ENCODE results near the gene PHF20.
A peak's percentile ranks its signal among the peaks of the same experiment; 100 is the strongest.
"Not testable (repeated sequence)": the region's sequence is repeated elsewhere in the genome, so short reads cannot be mapped to it uniquely, and the experiment has no call there.

The PHF20 gene

GRCh38 chr20:35739294-35740163 lies 32.3 kb upstream of the PHF20 start:
- DNase-seq (ENCODE audit: low spot score), result peak; percentile 35

- peak; percentile 95 for DNase-seq (ENCODE audit: low spot score)
Observed at GRCh38 chr20:35741892-35742740, 29.7 kb upstream of the PHF20 start, which contains the start of gene RBM39. Gene RBM39, minus strand, starts transcription at chr20:35742260. Its CDS starts 1,386 bp downstream, at chr20:35740874.

GRCh38 chr20:35742741-35743523 lies 28.9 kb upstream of the PHF20 start:
- no peak for DNase-seq (ENCODE audit: low spot score)

GRCh38 chr20:35743693-35744491 lies 27.9 kb upstream of the PHF20 start:
- DNase-seq (ENCODE audit: low spot score), result no peak

GRCh38 chr20:35744492-35744841 lies 27.3 kb upstream of the PHF20 start:
- not testable (repeated sequence) for DNase-seq (ENCODE audit: low spot score)

- no peak for DNase-seq (ENCODE audit: low spot score)
Observed at GRCh38 chr20:35750611-35751010, 21.2 kb upstream of the PHF20 start.

DNA sequence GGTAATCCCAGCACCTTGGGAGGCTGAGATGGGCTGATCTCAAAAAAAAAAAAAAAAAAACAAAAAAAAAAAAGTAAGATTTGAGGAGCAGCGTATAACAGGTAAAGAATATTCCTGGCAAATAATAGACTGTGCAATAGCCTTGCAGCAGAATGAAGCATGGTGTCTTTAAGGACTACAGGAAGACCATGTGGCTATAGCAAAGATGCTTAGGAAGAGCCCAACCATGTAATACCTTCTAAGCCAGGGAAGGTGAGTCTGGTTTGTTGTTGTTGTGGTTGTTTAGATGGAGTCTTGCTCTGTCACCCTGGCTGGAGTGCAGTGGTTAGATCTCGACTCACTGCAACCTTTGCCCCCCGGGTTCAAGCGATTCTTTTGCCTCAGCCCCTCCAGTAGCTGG lies 15.4 kb upstream of the PHF20 start:
- no peak for DNase-seq (ENCODE audit: low spot score)

- no peak for DNase-seq (ENCODE audit: low spot score)
Observed at GRCh38 chr20:35757098-35757705, 14.6 kb upstream of the PHF20 start.

- DNase-seq (ENCODE audit: low spot score), result not testable (repeated sequence)
Observed at GRCh38 chr20:35761548-35761947, 10.3 kb upstream of the PHF20 start.

GRCh38 chr20:35762461-35762860 lies 9.4 kb upstream of the PHF20 start:
- DNase-seq (ENCODE audit: low spot score), result no peak

- DNase-seq (ENCODE audit: low spot score), result not testable (repeated sequence)
Observed at GRCh38 chr20:35764936-35765335, 6.9 kb upstream of the PHF20 start.

GRCh38 chr20:35766843-35767242 lies 5.0 kb upstream of the PHF20 start:
- DNase-seq (ENCODE audit: low spot score), result no peak

GRCh38 chr20:35767683-35768481 lies 3.9 kb upstream of the PHF20 start:
- peak; percentile 25 for DNase-seq (ENCODE audit: low spot score)

DNA sequence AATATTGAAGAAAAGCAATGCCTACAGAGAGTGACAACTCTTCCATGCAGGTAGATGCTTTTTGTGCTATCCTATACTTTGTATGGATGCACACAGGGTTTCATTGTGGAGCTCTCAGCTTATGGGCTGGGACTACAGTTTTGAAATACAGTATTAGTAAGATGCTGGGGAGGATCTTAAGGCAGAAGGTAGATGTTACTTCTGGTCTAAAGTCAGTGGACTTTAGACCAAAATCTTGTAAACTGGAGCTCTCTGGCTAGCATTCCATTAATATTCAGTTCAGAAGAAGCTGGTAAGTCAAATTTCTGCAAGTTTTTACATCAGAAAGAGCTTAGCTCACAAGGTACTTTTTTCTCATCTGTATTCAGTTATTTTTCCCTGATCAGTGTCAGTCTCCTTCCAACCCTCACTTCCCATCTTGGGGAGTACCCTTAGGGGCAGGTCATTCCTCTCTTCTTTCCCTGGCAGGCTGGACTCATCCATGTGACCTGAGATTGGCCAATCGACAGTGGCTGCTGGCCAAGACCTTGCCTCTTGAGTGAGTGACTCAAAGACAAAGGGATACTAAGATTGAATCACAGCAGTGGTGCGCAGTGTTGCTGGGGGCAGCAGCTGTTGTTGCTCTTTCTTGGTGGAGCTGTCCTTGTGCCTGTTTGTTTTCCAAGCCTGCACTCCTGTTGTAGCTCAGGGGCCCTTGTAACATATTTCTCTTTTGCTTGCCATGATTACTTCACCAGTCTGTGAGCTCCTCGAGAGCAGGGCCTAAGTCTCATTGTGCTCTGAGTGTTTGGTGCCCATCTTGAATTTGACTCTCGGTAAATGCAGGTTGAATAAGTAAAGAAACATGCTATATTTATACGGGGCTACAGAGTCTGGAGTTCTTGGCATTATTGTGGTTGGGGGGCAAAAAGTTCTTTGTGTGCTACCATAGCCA lies 2.8 kb upstream of the PHF20 start:
- peak; percentile 84 for DNase-seq (ENCODE audit: low spot score)

- no peak for DNase-seq (ENCODE audit: low spot score)
Observed at GRCh38 chr20:35771367-35771688, 487 bp upstream of the PHF20 start.

DNA sequence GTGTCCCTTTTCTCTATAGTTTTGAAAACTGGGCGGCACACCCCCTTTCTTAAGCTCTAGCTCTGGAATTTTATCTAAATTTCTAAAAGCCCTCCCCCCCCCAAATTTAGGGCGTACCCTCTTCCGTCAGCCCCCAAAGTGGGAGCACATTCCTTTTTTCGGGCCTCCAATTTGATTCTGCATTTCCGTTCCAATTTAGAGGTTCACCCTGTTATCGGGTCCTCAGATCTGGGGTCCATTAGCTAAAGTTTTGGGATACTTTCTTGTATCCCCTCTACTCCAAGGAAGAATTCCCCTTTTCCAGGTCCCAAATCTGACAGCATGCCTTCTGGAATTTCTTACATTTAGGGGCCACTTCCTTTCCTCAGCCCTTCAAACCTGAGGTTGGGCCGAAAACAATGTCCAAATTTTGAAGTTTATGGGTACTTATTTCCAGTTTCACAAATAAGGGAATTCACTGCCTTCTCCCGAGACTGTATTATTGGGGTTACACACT lies 796 bp downstream of the PHF20 start:
- no peak for DNase-seq (ENCODE audit: low spot score)

GRCh38 chr20:35773154-35773751 lies 1.4 kb downstream of the PHF20 start:
- no peak for DNase-seq (ENCODE audit: low spot score)

- no peak for DNase-seq (ENCODE audit: low spot score)
Observed at GRCh38 chr20:35774391-35774790, 2.6 kb downstream of the PHF20 start.
